H1 (cell line): ENCODE data around the gene ESYT2. TPM values are rescaled to one million over a fixed set of nuclear protein-coding genes. Genes with fewer than 3 reads are reported as not detected.
A peak's percentile ranks its signal among the peaks of the same experiment; 100 is the strongest.

Source experiments
- CTCF ChIA-PET: fragments of 300-600 bp; sonication (Branson Sonifier 250); formaldehyde crosslinking; loops from one replicate; lab custom pipeline; 2021; ENCODE audit not compliant: partially characterized antibody; lab: Charles Lee
- POLR2A ChIA-PET: fragments of 300-600 bp; sonication (Branson Sonifier 250); formaldehyde crosslinking; loops from one replicate; lab custom pipeline; 2021; ENCODE audit warnings: inconsistent platforms; ENCODE audit not compliant: partially characterized antibody; lab: Charles Lee
- DNase-seq, 2 experiments: peaks; one replicate each; pipeline versions ENCODE4 v3.0.0 to v3.0.0-alpha.2; 2010 to 2022; ENCODE audit warnings: low spot score in 2 of 2, low read depth in 1 of 2, mixed read lengths in 1 of 2
- FAIRE-seq: peaks from 2 replicates; lab custom pipeline; 2011; peaks lifted over from hg19 to GRCh38; lab: Jason Lieb, UNC
- H2AFZ ChIP-seq: 2 replicates; pipeline ENCODE4 v1.8.1; 2012; ENCODE audit warnings: low read length, inconsistent platforms
- H2AK5ac ChIP-seq: 2 replicates; pipeline ENCODE4 v1.6.1; 2013; ENCODE audit warnings: low read depth, low read length
- H2BK120ac ChIP-seq: replicated peaks from 2 replicates; pipeline ENCODE3; 2013; ENCODE audit warnings: low read depth, low read length, inconsistent platforms
- H2BK12ac ChIP-seq: 2 replicates; pipeline ENCODE4 v1.6.1; 2013; ENCODE audit warnings: low read depth, low read length
- H2BK15ac ChIP-seq: 2 replicates; pipeline ENCODE4 v1.6.1; 2013; ENCODE audit warnings: low read length
- H2BK20ac ChIP-seq: 2 replicates; pipeline ENCODE4 v1.6.1; 2013; ENCODE audit warnings: low read length
- H2BK5ac ChIP-seq: 2 replicates; pipeline ENCODE4 v1.6.1; 2013; ENCODE audit warnings: low read depth, low read length
- H3K14ac ChIP-seq: 2 replicates; pipeline ENCODE4 v1.6.1; 2013; ENCODE audit warnings: inconsistent platforms; ENCODE audit not compliant: insufficient read length
- H3K18ac ChIP-seq: 2 replicates; pipeline ENCODE4 v1.6.1; 2013; ENCODE audit warnings: low read length; ENCODE audit errors: extremely low read depth
- H3K23ac ChIP-seq: 2 replicates; pipeline ENCODE4 v1.6.1; 2013; ENCODE audit warnings: inconsistent platforms; ENCODE audit not compliant: insufficient read length
- H3K23me2 ChIP-seq: 2 replicates; pipeline ENCODE4 v1.6.1; 2013; ENCODE audit warnings: low read depth, low read length
- H3K27ac ChIP-seq: 2 replicates; pipeline ENCODE4 v1.6.1; 2011; ENCODE audit warnings: low read depth, low read length, inconsistent platforms
- H3K27me3 ChIP-seq, 4 experiments: replicated peaks in 1 of 4; 1 replicate in 1 of 4; 2 replicates in 3 of 4; pipeline versions ENCODE4 v1.6.1 to v1.8.1; 2011 to 2013; ENCODE audit warnings: low read length in 3 of 4, mild to moderate bottlenecking in 3 of 4, inconsistent platforms in 2 of 4, mixed read lengths in 2 of 4, moderate library complexity in 1 of 4; ENCODE audit not compliant: control insufficient read depth in 3 of 4, insufficient read depth in 3 of 4; ENCODE audit errors: extremely low read depth in 1 of 4
- H3K36me3 ChIP-seq, 4 experiments: 2 replicates each; pipeline versions ENCODE4 v1.6.1 to v1.8.1; 2011 to 2013; ENCODE audit warnings: mild to moderate bottlenecking in 4 of 4, low read length in 3 of 4, moderate library complexity in 2 of 4, control low read depth in 1 of 4, inconsistent platforms in 1 of 4; ENCODE audit not compliant: insufficient read depth in 4 of 4, control insufficient read depth in 2 of 4
- H3K4ac ChIP-seq: replicated peaks from 2 replicates; pipeline ENCODE3; 2013; ENCODE audit warnings: low read length, low read depth, mixed read lengths, inconsistent platforms; ENCODE audit not compliant: insufficient read length
- H3K4me1 ChIP-seq, 4 experiments: replicated peaks in 1 of 4; 1 replicate in 1 of 4; 2 replicates in 3 of 4; pipeline versions ENCODE4 v1.6.1 to v1.8.1; 2011 to 2013; ENCODE audit warnings: low read length in 3 of 4, inconsistent platforms in 2 of 4, mixed read lengths in 1 of 4; ENCODE audit not compliant: insufficient read depth in 4 of 4, control insufficient read depth in 3 of 4
- H3K4me2 ChIP-seq, 2 experiments: 2 replicates each; pipeline versions ENCODE4 v1.6.1 to v1.8.1; 2011 to 2013; ENCODE audit warnings: low read depth in 2 of 2, low read length in 2 of 2, control low read depth in 1 of 2, inconsistent platforms in 1 of 2, mild to moderate bottlenecking in 1 of 2; ENCODE audit not compliant: insufficient read depth in 1 of 2
- H3K4me3 ChIP-seq, 4 experiments: fragments of 200-600, 300-600 bp in 1 of 4; sonication (generic), shearing (Covaris generic), sonication (Bioruptor Twin) in 1 of 4; 2 replicates each; pipeline versions ENCODE4 v1.5.1 to v1.8.1; 2011 to 2016; ENCODE audit warnings: low read length in 4 of 4, low read depth in 3 of 4, control low read depth in 2 of 4, inconsistent platforms in 2 of 4, mild to moderate bottlenecking in 2 of 4, mixed read lengths in 1 of 4, moderate library complexity in 1 of 4; ENCODE audit not compliant: insufficient read depth in 2 of 4; ENCODE audit errors: extremely low read depth in 1 of 4
- H3K56ac ChIP-seq: replicated peaks from 2 replicates; pipeline ENCODE3; 2013; ENCODE audit warnings: low read depth, mild to moderate bottlenecking, mixed read lengths, low read length, inconsistent platforms; ENCODE audit not compliant: insufficient read length
- H3K79me1 ChIP-seq: 2 replicates; pipeline ENCODE4 v1.6.1; 2013; ENCODE audit warnings: low read depth, low read length, control low read depth
- H3K79me2 ChIP-seq, 2 experiments: 2 replicates each; pipeline versions ENCODE4 v1.6.1 to v1.8.1; 2012 to 2013; ENCODE audit warnings: low read length in 2 of 2, mild to moderate bottlenecking in 2 of 2, inconsistent platforms in 1 of 2; ENCODE audit not compliant: insufficient read depth in 2 of 2, control insufficient read depth in 1 of 2
- H3K9ac ChIP-seq, 4 experiments: replicated peaks in 1 of 4; 1 replicate in 1 of 4; 2 replicates in 3 of 4; pipeline versions ENCODE4 v1.6.1 to v1.8.1; 2011 to 2013; ENCODE audit warnings: low read depth in 3 of 4, low read length in 3 of 4, control low read depth in 2 of 4, mild to moderate bottlenecking in 2 of 4, moderate library complexity in 2 of 4, inconsistent platforms in 1 of 4; ENCODE audit errors: extremely low read depth in 1 of 4
- H3K9me3 ChIP-seq, 2 experiments: 2 replicates each; pipeline versions ENCODE4 v1.6.1 to v1.8.1; 2012 to 2013; ENCODE audit warnings: mild to moderate bottlenecking in 2 of 2, moderate library complexity in 2 of 2, control low read depth in 1 of 2, inconsistent platforms in 1 of 2, low read depth in 1 of 2, low read length in 1 of 2, mixed read lengths in 1 of 2; ENCODE audit not compliant: insufficient read depth in 2 of 2
- H4K20me1 ChIP-seq, 2 experiments: replicated peaks in 1 of 2; 2 replicates each; pipeline versions ENCODE3 to v1.8.1; 2011 to 2013; ENCODE audit warnings: inconsistent platforms in 2 of 2, low read length in 2 of 2, mild to moderate bottlenecking in 1 of 2; ENCODE audit not compliant: insufficient read depth in 2 of 2, control insufficient read depth in 1 of 2
- H4K5ac ChIP-seq: 2 replicates; pipeline ENCODE4 v1.6.1; 2013; ENCODE audit warnings: low read length, low read depth, mixed read lengths, inconsistent platforms; ENCODE audit not compliant: insufficient read length
- H4K8ac ChIP-seq: 2 replicates; pipeline ENCODE4 v1.8.0; 2013; ENCODE audit warnings: mild to moderate bottlenecking, moderate library complexity, low read length, inconsistent platforms; ENCODE audit not compliant: insufficient read depth; ENCODE audit errors: extremely low read depth
- H4K91ac ChIP-seq: replicated peaks from 2 replicates; pipeline ENCODE3; 2013; ENCODE audit warnings: low read length, mixed read lengths, inconsistent platforms; ENCODE audit not compliant: insufficient read length
- CREB1 ChIP-seq: IDR thresholded peaks from 2 replicates; pipeline ENCODE4 v1.6.1; 2012; ENCODE audit warnings: inconsistent platforms
- FOSL1 ChIP-seq: IDR thresholded peaks from 2 replicates; pipeline ENCODE4 v1.6.1; 2011; ENCODE audit warnings: mild to moderate bottlenecking, low read depth, low read length, moderate library complexity; ENCODE audit not compliant: insufficient read depth
- KDM1A ChIP-seq: fragments of 200-600, 300-600 bp; sonication (generic); IDR thresholded peaks from 2 replicates; pipeline ENCODE4 v1.7.1; 2016; ENCODE audit warnings: mild to moderate bottlenecking, low read length, borderline replicate concordance
- SAP30 ChIP-seq: fragments of 300-600 bp; sonication (generic); IDR thresholded peaks from 2 replicates; pipeline ENCODE4 v1.7.1; 2012; ENCODE audit warnings: low read length, moderate library complexity, mild to moderate bottlenecking, inconsistent platforms; ENCODE audit not compliant: insufficient read depth, insufficient replicate concordance
- SIX5 ChIP-seq: IDR thresholded peaks from 2 replicates; pipeline ENCODE4 v1.6.1; 2011; ENCODE audit warnings: mild to moderate bottlenecking, low read depth, low read length
- SP4 ChIP-seq: IDR thresholded peaks from 2 replicates; pipeline ENCODE4 v1.6.1; 2012; ENCODE audit warnings: low read length, inconsistent platforms
- WGBS, 2 experiments: shearing (Covaris generic) in 1 of 2; methylation state at CpG; one replicate each; pipeline versions ENCODE4 v1.1.6 to v1.1.7; 2013 to 2015; ENCODE audit warnings: low lambda C conversion rate in 2 of 2, mixed read lengths in 2 of 2, inconsistent platforms in 1 of 2, low coverage in 1 of 2, missing lambda C conversion rate in 1 of 2; ENCODE audit not compliant: insufficient replicate concordance in 2 of 2, insufficient coverage in 1 of 2, insufficient read length in 1 of 2; ENCODE audit errors: extremely low coverage in 1 of 2, missing lambda C conversion rate in 1 of 2; 5-methylcytosine and 5-hydroxymethylcytosine counted together
- polyA plus RNA-seq, 7 experiments: library from polyadenylated mRNA; depleted of rRNA in 3 of 7; stranded (reverse) in 5 of 7; unstranded in 2 of 7; fragments of >200 nt in 5 of 7; fragments of 200-250 nt in 2 of 7; gene quantifications; 1 replicate in 5 of 7; 2 replicates in 1 of 7; 4 replicates in 1 of 7; pipeline versions ENCODE4 v1.2.1 to v1.2.3, GENCODE V29; 2011 to 2013; ENCODE audit warnings: missing spikeins in 2 of 7, mixed read lengths in 2 of 7
- total RNA-seq: library from RNA; stranded (reverse); fragmentation: NEBNext Ultra II Directional; extraction: Animal tissue kit (Norgen Biotek cat#: 25700); gene quantifications from 2 replicates; pipeline ENCODE4 v1.2.1, GENCODE V29; 2021
- TF ChIP-seq, protein P1 (sequence below): IDR thresholded peaks from 2 replicates; pipeline ENCODE4 v1.6.1; 2012; ENCODE audit warnings: inconsistent platforms

The ESYT2 gene
- total and polyA plus RNA-seq, 2 of the 8 experiments (the other 6 are each of a cell fraction or from before 2014, with no cell fraction given), result 27.0 to 37.5 TPM

DNA sequence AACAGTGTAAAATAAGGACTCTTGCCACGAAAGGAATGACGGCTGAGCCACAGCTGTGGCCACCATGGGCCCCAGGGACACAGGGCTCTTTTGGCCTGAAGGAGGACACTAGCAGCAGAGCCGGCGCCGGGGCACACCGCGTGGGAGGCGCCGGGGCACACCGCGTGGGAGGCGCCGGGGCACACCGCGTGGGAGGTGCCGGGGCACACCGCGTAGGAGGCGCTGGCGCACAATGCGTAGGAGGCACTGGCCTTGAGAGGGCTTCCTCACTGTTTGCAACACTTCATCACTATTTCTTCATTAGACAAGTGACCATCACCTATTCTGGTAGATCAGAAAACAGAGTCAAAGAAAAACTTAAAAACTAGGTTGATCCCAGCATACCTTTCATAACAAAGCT lies 23.4 kb downstream of the ESYT2 start:
- H3K23ac ChIP-seq, result no peak overlapping the region
- H4K8ac ChIP-seq, result no peak overlapping the region
- CTCF ChIA-PET, result interaction anchor here (1.0 kb wide), 1 partner anchor 55 kb away, joined by 3 read pairs; no protein-coding TSS in a partner anchor
- H3K9ac ChIP-seq, result no peak overlapping the region
- H2BK20ac ChIP-seq, result no peak overlapping the region
- POLR2A ChIA-PET, result no interaction called here
- H2BK12ac ChIP-seq, result no peak overlapping the region
- WGBS, 2 experiments, result 82% methylated on average over 21 of the region's 21 CpGs; no CpG with 5 or more reads in 1 of the 2 experiments
- H3K56ac ChIP-seq, result no peak overlapping the region
- no peak overlapping the region for H3K4me2 ChIP-seq
- H4K20me1 ChIP-seq, result no peaks in the 10 kb centered on the region
- H3K36me3 ChIP-seq, result peaks cover 0 to 6% (median 2%) of the 10 kb centered on the region in 4 experiments; a peak in 2 of 8 replicates
- H2AK5ac ChIP-seq, result no peak overlapping the region
- no peak overlapping the region for H3K4me3 ChIP-seq
- no peak overlapping the region for H2AFZ ChIP-seq
- peaks cover 0 to 4% of the 10 kb centered on the region in 2 experiments; a peak in 1 of 4 replicates for H3K9me3 ChIP-seq
- peaks cover 4% of the 10 kb centered on the region for H3K79me1 ChIP-seq
- H4K91ac ChIP-seq, result no peak overlapping the region
- no peak overlapping the region for H2BK120ac ChIP-seq
- no peaks in the 10 kb centered on the region for H3K27me3 ChIP-seq
- peaks cover 0 to 3% (median 0%) of the 10 kb centered on the region in 4 experiments; a peak in 1 of 7 replicates for H3K4me1 ChIP-seq
- FAIRE-seq, result no peak
- H4K5ac ChIP-seq, result no peak overlapping the region
- TF ChIP-seq KDM1A (0 out of 2 replicates have a peak, but pooled peaks have one; percentile 31), CREB1 (no peak), SP4 (no peak), SIX5 (no peak), FOSL1 (no peak), SAP30 (no peak)
- TF ChIP-seq, protein P1, sequence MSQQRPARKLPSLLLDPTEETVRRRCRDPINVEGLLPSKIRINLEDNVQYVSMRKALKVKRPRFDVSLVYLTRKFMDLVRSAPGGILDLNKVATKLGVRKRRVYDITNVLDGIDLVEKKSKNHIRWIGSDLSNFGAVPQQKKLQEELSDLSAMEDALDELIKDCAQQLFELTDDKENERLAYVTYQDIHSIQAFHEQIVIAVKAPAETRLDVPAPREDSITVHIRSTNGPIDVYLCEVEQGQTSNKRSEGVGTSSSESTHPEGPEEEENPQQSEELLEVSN, result no peak
- TF ChIP-seq, all 59 proteins: peak for 1
- no peak overlapping the region for H3K14ac ChIP-seq
- H3K4ac ChIP-seq, result no peak overlapping the region
- DNase-seq, result peak in 1 of 2 experiments; percentile 35
- peaks cover 3 to 80% of the 10 kb centered on the region in 2 experiments; a peak in 3 of 4 replicates for H3K79me2 ChIP-seq
- no peak overlapping the region for H2BK15ac ChIP-seq
- no peaks in the 10 kb centered on the region for H3K23me2 ChIP-seq
- H3K18ac ChIP-seq, result no peak overlapping the region
- H3K27ac ChIP-seq, result no peak overlapping the region
- no peak overlapping the region for H2BK5ac ChIP-seq
